ENCODE measurements around the gene GGACT.

GGACT gene

DNA sequence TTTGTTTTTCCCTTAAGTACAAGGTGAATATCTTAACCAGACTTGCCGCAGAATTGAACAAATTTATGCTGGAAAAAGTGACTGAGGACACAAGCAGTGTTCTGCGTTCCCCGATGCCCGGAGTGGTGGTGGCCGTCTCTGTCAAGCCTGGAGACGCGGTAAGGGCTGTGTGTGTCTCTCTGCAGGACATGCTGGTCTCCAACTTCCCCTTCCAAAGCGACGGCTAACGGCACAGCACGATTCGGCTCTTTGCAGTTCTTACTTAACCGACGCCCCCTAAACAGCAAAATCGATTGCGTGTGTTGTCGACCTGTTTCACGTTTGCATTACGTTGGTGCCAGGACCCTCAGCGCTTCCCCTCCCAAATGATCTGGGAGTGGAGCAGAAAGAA lies 73.2 kb downstream of the GGACT start:
- Mint-ChIP-seq H3K4me3 (no peak overlapping the region), H3K36me3 (ENCODE audit: low read depth) (no peaks in the 10 kb centered on the region), H3K9me3 (no peaks in the 10 kb centered on the region), H3K4me1 (ENCODE audit: low read depth) (peaks cover 3% of the 10 kb centered on the region), H3K27me3 (ENCODE audit: low read depth) (peaks cover 33% of the 10 kb centered on the region), H3K27ac (no peak overlapping the region)
- DNase-seq (ENCODE audit: low spot score): no peak

- peak; percentile 57 for DNase-seq (ENCODE audit: low spot score)
- Mint-ChIP-seq H3K4me1 (ENCODE audit: low read depth) (peaks cover 3% of the 10 kb centered on the region), H3K4me3 (no peak overlapping the region), H3K36me3 (ENCODE audit: low read depth) (no peaks in the 10 kb centered on the region), H3K27me3 (ENCODE audit: low read depth) (peaks cover 36% of the 10 kb centered on the region), H3K27ac (no peak overlapping the region), H3K9me3 (no peaks in the 10 kb centered on the region)
Measured at GRCh38 chr13:100514788-100515409, 73.7 kb downstream of the GGACT start.

DNA sequence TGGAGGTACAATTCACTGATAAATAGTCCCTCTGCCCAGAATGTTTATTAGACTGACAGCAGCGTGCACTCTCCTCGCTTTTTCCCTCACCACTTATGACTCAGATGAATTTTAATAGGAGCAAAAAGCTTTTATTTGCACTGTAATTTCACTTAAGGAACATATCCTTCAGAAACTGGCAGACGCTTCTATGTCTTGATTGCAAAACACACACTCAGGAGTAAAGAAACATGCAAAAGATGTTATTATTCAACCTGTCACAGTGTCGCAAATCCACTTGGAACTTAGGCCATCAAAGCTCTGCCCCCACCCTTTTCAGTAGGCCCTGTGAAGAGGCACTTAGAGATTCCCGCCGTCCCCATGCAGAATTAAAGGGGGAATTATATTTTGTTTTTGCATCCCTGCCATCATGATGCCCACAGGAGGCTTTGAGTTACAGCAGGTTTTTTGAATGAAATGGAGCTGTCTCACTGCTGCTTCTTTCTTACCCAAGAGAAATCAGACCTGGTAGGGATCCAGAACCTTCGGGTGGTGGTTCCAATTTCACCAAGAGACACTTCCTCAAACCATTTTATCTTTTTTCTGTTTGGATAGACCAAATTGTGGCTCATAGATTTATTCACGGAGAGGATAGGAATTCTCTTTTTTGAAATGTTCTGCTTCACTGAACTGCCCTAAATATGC lies 74.5 kb downstream of the GGACT start:
- peaks cover 37% of the 10 kb centered on the region for H3K27me3 Mint-ChIP-seq (ENCODE audit: low read depth)
- no peak overlapping the region for H3K4me3 Mint-ChIP-seq

GRCh38 chr13:100513171-100513570 lies 75.4 kb downstream of the GGACT start:
- H3K4me1 Mint-ChIP-seq (ENCODE audit: low read depth): peaks cover 3% of the 10 kb centered on the region
- no peak overlapping the region for H3K4me3 Mint-ChIP-seq
- H3K27me3 Mint-ChIP-seq (ENCODE audit: low read depth): peaks cover 38% of the 10 kb centered on the region
- H3K27ac Mint-ChIP-seq: no peak overlapping the region
- DNase-seq (ENCODE audit: low spot score): no peak
- H3K36me3 Mint-ChIP-seq (ENCODE audit: low read depth): no peaks in the 10 kb centered on the region
- H3K9me3 Mint-ChIP-seq: no peaks in the 10 kb centered on the region

More for the DNA sequence above, 74.5 kb downstream of the GGACT start:
- Mint-ChIP-seq H3K27ac (no peak overlapping the region), H3K36me3 (ENCODE audit: low read depth) (no peaks in the 10 kb centered on the region), H3K9me3 (no peaks in the 10 kb centered on the region), H3K4me1 (ENCODE audit: low read depth) (peaks cover 3% of the 10 kb centered on the region)
- no peak for DNase-seq (ENCODE audit: low spot score)

GRCh38 chr13:100512422-100512821 lies 76.2 kb downstream of the GGACT start:
- H3K4me3 Mint-ChIP-seq: no peak overlapping the region
- peaks cover 3% of the 10 kb centered on the region for H3K4me1 Mint-ChIP-seq (ENCODE audit: low read depth)
- no peaks in the 10 kb centered on the region for H3K36me3 Mint-ChIP-seq (ENCODE audit: low read depth)
- H3K27me3 Mint-ChIP-seq (ENCODE audit: low read depth): peaks cover 38% of the 10 kb centered on the region
- H3K27ac Mint-ChIP-seq: no peak overlapping the region
- H3K9me3 Mint-ChIP-seq: no peaks in the 10 kb centered on the region
- no peak for DNase-seq (ENCODE audit: low spot score)

- H3K9me3 Mint-ChIP-seq: no peaks in the 10 kb centered on the region
- no peak for DNase-seq (ENCODE audit: low spot score)
- no peak overlapping the region for H3K27ac Mint-ChIP-seq
- H3K4me1 Mint-ChIP-seq (ENCODE audit: low read depth): peaks cover 11% of the 10 kb centered on the region
- H3K27me3 Mint-ChIP-seq (ENCODE audit: low read depth): peaks cover 36% of the 10 kb centered on the region
- no peak overlapping the region for H3K4me3 Mint-ChIP-seq
- no peaks in the 10 kb centered on the region for H3K36me3 Mint-ChIP-seq (ENCODE audit: low read depth)
Measured at GRCh38 chr13:100511466-100511865, 77.1 kb downstream of the GGACT start.

DNA sequence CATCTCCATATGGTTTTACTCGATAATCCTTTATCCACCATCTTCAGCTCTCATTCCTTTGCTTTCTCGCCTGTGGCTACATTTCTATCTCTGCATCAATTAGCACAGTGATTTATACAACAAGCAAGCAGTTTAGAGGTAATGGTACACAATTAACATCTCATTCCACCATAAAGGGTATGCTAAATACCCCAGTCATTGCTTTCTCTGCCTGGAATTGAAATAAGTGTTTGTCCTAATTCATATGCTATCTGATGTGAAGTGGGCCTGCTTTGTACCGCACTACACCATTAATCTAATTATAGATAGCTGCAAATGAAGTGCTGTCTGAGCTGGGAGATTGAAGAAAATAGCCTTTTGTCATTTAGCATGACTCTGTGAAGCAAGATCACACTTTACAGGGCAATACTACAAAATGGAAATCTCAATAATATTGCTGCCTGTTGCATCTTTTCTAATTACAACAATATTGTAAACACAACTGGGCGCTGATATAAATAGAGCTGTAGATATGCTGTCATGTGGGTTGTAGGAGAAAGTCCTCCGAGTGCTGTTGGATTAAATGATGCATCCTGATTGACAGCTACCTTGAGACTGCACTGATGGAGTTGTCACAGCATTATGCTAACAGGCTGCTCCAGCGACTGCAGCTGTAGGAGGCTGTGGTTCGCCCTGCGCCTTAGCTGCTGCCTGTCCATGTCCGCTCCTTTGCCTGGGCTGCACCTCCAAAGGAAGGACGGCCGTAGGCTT lies 78.2 kb downstream of the GGACT start:
- DNase-seq (ENCODE audit: low spot score): no peak
- H3K27ac Mint-ChIP-seq: no peak overlapping the region
- peaks cover 37% of the 10 kb centered on the region for H3K27me3 Mint-ChIP-seq (ENCODE audit: low read depth)
- H3K9me3 Mint-ChIP-seq: no peaks in the 10 kb centered on the region
- peaks cover 19% of the 10 kb centered on the region for H3K4me1 Mint-ChIP-seq (ENCODE audit: low read depth)
- no peaks in the 10 kb centered on the region for H3K36me3 Mint-ChIP-seq (ENCODE audit: low read depth)
- no peak overlapping the region for H3K4me3 Mint-ChIP-seq

- Mint-ChIP-seq H3K9me3 (no peaks in the 10 kb centered on the region), H3K4me1 (ENCODE audit: low read depth) (peaks cover 19% of the 10 kb centered on the region), H3K36me3 (ENCODE audit: low read depth) (no peaks in the 10 kb centered on the region), H3K27me3 (ENCODE audit: low read depth) (peaks cover 41% of the 10 kb centered on the region), H3K4me3 (no peak overlapping the region), H3K27ac (no peak overlapping the region)
- DNase-seq (ENCODE audit: low spot score): no peak
Measured at GRCh38 chr13:100508996-100509395, 79.6 kb downstream of the GGACT start.

- Mint-ChIP-seq H3K27ac (no peak overlapping the region), H3K36me3 (ENCODE audit: low read depth) (no peaks in the 10 kb centered on the region), H3K9me3 (no peaks in the 10 kb centered on the region), H3K4me3 (no peak overlapping the region), H3K4me1 (ENCODE audit: low read depth) (peaks cover 19% of the 10 kb centered on the region), H3K27me3 (ENCODE audit: low read depth) (peaks cover 37% of the 10 kb centered on the region)
- DNase-seq (ENCODE audit: low spot score): no peak
Measured at GRCh38 chr13:100508455-100508854, 80.1 kb downstream of the GGACT start.

DNA sequence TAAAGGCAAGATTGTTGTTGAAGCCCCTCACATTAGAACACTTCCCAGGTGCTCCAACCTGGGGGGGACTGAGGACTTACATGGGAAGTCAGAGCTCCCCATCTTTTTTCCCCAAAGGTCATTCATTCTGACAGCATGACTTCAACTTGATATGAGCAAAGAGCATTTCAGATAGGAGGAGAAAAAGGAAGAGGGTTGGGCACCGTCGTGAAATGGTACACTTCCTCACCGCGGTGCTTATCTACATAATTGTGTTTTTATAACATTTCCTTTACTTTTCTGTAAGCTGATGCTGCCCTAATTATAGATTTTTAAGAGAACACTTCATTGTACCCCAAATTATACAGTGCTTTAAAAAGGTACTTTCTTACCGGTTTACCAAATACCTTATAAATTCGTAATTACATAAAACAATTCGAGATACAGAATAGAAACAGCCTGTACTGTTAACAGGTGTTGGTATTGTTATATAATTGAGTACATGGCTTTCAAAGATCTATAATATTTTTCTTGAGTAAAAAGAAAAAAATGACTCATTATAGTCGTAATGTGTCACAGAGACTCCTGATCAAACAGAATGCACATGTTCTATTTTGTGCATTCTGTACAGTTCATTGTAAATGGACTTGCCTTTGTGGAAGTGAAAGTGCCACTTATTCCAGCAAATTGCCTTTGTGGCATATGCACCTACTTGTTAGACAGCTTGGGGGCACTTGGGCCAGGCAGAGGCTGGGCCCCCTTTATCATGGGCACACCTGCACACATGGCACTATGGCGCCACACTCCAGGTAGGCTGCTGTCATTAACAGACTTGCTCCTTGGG lies 81.8 kb downstream of the GGACT start:
- no peaks in the 10 kb centered on the region for H3K9me3 Mint-ChIP-seq
- DNase-seq (ENCODE audit: low spot score): no peak
- H3K4me1 Mint-ChIP-seq (ENCODE audit: low read depth): peaks cover 19% of the 10 kb centered on the region
- H3K27me3 Mint-ChIP-seq (ENCODE audit: low read depth): peaks cover 30% of the 10 kb centered on the region
- H3K27ac Mint-ChIP-seq: peak overlapping the region; percentile 81
- H3K36me3 Mint-ChIP-seq (ENCODE audit: low read depth): no peaks in the 10 kb centered on the region
- H3K4me3 Mint-ChIP-seq: peak overlapping the region; percentile 74

DNA sequence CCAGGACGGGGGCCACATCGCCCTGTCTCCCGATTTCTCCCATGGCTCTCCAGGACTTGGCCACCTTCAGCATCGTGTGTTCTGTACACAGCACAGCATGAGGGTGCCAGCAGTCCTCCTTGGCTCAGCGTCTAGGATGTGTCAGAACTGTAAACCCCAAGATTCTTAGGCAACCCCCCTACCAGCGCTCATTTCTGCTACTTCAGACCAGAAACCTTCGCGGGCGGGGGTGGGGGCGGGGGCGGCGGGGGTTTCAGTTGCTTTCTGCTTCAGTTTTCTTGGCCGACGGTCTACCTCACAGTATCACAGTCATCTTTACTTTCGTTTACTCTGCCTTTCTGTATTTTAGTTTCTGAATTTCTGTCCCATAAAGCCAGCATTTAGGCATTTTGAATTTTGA lies 82.4 kb downstream of the GGACT start:
- Mint-ChIP-seq H3K27me3 (ENCODE audit: low read depth) (peaks cover 28% of the 10 kb centered on the region), H3K4me3 (peak overlapping the region; percentile 74), H3K27ac (peak overlapping the region; percentile 81), H3K4me1 (ENCODE audit: low read depth) (peaks cover 19% of the 10 kb centered on the region), H3K9me3 (no peaks in the 10 kb centered on the region), H3K36me3 (ENCODE audit: low read depth) (no peaks in the 10 kb centered on the region)
- DNase-seq (ENCODE audit: low spot score): peak; percentile 54

- DNase-seq (ENCODE audit: low spot score): no peak
- H3K36me3 Mint-ChIP-seq (ENCODE audit: low read depth): no peaks in the 10 kb centered on the region
- no peak overlapping the region for H3K4me3 Mint-ChIP-seq
- H3K4me1 Mint-ChIP-seq (ENCODE audit: low read depth): peaks cover 19% of the 10 kb centered on the region
- H3K27ac Mint-ChIP-seq: no peak overlapping the region
- no peaks in the 10 kb centered on the region for H3K9me3 Mint-ChIP-seq
- peaks cover 19% of the 10 kb centered on the region for H3K27me3 Mint-ChIP-seq (ENCODE audit: low read depth)
Measured at GRCh38 chr13:100503622-100504021, 85.0 kb downstream of the GGACT start.

DNA sequence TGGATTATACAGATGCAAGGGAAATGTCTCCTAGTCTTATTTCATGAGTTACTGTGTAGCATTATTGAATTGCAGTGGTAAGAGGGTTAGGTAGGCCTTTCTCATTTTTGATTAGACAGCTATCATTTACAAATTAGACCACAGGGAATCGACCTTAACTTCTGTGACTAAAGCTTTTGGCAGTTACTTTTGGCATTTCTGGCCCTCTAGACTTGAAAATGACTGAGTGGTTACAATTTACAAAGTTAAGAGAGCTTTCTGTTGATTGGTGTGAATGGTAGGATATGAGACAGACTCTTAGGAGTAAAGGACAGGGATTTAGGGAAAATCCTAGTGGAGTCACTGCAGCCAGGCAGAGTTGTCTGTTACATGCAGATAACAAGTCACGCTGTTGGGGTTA lies 86.1 kb downstream of the GGACT start:
- Mint-ChIP-seq H3K9me3 (no peaks in the 10 kb centered on the region), H3K27ac (no peak overlapping the region), H3K4me1 (ENCODE audit: low read depth) (peaks cover 19% of the 10 kb centered on the region), H3K27me3 (ENCODE audit: low read depth) (peaks cover 19% of the 10 kb centered on the region), H3K4me3 (no peak overlapping the region), H3K36me3 (ENCODE audit: low read depth) (no peaks in the 10 kb centered on the region)
- no peak for DNase-seq (ENCODE audit: low spot score)

DNA sequence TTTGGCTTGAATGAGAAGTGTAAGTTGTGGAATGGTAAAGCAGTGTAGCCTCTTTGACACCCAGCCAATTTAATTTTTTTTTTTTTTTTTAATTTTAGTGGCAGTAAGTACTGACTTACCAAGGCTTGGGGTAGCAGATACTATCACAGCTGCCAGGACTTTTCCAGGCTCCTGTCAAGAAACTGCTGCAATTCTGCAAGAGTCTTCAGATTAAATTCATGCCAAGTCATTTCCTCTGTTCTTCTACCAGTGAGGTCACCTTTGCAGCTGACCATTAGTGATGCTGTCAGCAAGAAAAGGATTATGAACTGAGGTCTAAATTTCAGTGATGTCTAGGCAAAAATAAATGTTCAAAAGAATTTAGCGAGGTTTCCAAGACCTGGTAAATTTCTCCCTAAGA lies 91.2 kb downstream of the GGACT start:
- no peaks in the 10 kb centered on the region for H3K4me1 Mint-ChIP-seq (ENCODE audit: low read depth)
- no peaks in the 10 kb centered on the region for H3K36me3 Mint-ChIP-seq (ENCODE audit: low read depth)
- DNase-seq (ENCODE audit: low spot score): no peak
- H3K27me3 Mint-ChIP-seq (ENCODE audit: low read depth): peaks cover 8% of the 10 kb centered on the region
- H3K9me3 Mint-ChIP-seq: no peaks in the 10 kb centered on the region
- H3K4me3 Mint-ChIP-seq: no peak overlapping the region
- H3K27ac Mint-ChIP-seq: no peak overlapping the region
